HG03457 (cell line): ENCODE data around the gene CYB5B.
"Not testable (repeated sequence)": the region's sequence is repeated elsewhere in the genome, so short reads cannot be mapped to it uniquely, and the experiment has no call there.

Source experiments
- ATAC-seq: cut with Tn5 transposase; IDR thresholded peaks from one replicate; pipeline ENCODE4 v1.9.1; 2021; ENCODE audit warnings: moderate number of reproducible peaks; ENCODE audit not compliant: unreplicated experiment

CYB5B gene

DNA sequence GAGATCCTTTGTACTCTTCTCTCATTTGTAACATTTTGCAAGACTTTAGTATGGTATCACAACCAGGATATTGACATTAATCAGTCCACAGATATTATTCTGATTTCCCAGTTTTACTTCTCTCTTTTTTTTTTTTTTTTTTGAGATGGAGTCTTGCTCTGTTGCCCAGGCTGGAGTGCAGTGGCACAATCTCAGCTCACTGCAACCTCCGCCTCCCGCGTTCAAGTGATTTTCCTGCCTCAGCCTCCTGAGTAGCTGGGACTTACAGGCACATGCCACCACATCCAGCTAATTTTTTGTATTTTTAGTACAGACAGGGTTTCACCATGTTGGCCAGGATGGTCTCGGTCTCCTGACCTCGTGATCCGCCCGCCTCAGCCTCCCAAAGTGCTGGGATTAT is 16.6 kb downstream of the CYB5B start:
- not testable (repeated sequence) for ATAC-seq

DNA sequence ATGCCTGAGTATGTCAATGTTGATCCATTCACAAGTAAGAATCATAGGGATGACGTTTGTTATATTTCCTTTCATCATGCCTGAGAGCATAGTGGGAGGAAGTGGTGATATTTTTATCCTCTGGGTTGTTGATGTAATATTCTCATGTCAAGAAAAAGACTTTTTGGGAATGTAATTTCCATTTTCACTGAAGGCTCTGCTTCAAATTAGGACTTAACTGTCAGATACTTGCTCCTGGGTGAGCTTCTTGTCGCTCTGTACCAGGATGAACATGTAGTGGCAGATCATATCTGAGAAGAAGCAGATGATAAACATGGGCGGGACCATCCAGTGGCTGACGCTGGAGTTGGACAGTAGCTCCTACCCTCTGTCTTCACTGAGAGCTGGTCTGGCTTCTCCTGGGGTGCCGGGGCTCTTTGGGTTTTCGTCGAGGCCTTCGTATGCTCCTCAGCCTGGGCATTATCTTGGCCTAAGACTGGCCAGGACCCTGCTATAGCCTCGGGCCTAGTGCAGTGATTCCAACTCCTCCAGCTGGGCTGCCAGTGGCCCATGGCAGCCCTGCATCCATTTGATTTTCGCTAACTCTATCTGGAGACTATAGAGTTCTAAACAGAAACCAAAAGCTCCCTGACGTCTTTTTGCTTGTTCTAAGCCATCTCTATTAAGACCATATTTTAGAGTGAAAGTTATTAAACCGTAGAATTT is 19.7 kb downstream of the CYB5B start:
- ATAC-seq, result no peak

DNA sequence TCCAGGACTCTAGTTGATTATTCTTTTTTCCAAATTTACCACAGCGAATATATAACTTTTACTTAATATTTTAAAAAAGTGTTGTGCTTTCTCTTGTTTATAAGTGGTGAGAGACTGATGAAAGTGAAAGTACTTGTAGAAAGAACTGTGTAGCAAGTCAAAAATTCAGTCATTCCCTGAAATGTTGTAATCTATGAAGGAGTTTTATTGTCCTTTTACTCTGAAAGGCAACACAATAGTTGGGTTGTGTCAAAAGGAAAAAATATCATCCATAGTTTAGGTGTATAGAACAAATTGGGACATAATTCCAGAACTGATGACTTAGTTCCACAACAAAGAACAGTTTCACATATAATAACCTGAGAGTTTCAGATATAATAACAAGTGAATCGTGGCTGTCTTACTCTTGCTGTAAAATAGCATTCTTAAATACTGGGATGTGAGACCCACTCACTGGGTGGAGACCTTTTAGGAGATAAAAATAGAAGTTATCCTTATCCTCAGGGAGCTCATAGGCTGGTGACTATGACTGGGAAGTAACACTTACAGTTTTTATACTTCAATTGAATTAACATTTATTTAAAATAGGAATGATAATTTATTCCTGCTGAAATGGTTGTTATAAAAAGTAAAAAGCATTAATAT is 20.6 kb downstream of the CYB5B start:
- ATAC-seq, result no peak

DNA sequence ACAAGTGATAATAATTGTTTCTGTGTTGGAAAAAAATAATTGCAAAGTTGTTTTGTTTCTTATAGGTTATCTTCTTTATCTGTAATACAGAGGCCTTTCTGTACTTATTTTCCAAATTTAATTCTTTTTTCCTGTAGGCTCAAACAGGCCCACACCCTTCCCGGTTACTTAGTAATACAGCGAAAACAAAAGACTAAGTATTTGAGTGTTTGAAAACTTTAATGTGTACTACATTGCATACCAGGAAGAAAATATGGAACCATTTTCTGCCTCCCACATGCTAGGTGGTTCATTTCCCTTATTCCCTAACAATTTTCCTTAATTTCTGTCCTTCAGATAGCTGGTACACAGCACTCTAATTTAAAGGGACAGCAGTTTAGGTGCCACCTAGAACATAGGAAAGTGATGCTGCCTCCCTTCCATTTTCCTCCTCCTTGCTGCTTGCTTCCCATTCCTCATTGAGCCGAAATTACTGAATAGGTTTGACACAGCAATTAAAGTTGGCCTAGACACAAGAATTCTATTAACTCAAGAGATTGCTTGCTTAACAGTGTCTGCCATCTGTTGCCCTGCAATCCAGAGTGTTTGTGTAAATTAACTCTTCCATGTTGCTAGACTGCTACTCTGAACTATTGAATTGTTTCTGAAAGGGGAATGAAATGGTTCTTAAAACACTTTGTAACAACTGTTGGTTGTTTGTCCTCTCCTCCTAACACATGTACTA is 24.2 kb downstream of the CYB5B start:
- no peak for ATAC-seq

GRCh38 chr16:69451166-69451565 is 26.7 kb downstream of the CYB5B start:
- ATAC-seq, result no peak

- ATAC-seq, result no peak
Observed at GRCh38 chr16:69453936-69454335, 29.5 kb downstream of the CYB5B start.

- ATAC-seq, result no peak
Observed at GRCh38 chr16:69463876-69464275, 39.5 kb downstream of the CYB5B start.

DNA sequence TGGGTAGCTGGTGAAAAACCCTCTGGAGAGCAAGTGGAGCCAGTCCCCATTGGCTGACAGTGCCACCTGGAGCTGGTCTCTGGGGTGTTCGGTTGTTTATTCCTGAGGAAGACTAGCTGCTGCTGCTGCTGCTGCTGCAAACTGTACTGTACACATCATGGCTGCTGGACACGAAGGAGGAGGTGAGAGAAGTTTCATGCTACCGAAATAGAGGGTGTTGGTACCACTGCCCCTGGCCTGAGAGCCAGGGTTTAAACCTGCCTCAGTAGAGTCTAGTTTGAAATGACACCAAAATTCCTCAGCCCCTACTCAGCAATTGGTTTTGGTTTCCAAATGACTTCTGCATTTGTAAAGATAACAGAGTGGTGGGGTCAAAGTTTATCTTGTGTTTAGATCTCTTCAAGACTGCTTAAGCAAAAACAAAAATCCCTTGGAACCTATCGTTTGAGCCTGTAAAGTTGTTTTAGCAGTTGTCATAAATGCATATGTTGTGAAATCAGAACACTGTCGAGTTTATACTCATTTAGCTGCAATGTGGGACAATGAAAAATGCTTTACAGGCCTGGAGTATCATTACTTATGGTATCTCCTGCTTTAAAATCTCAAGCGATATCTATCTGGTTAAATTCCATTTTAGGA is 40.8 kb downstream of the CYB5B start:
- ATAC-seq, result no peak

DNA sequence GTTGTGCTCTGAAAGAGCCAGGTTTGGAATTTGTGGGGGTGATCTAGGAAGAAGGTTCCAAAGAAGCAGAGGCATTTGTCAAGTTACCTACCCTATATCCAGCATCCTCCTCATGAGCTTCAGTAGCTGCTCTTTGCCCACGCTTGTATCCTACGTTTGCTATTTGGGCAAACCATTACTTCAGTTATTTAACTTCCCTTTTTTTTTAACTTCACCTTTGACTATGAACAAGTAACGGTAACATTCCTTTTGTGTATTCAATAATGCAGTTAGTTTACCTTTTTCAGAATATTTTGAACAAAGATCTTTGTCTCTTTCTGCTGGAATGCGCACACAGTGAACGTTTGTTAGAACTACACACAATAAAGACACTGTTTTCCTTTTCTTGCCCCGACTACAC is 41.5 kb downstream of the CYB5B start:
- ATAC-seq, result no peak

DNA sequence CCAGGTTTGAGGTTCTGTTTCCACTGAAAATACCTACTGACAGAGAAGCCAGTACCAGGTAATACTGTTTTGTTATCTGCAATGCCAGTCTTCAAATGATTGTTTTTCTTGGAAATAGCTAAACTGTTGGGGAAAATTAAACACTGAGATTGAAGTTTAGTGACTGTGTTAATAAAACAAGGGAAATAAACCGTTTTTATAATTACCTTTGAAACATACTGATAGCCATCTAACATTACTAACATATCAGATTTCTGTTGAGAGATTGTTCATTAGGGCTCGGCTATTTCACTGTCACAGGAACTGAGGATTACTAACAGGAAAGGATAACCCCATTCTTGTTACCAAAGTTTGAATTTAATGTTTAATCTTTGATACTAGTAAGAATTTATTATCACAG is 42.1 kb downstream of the CYB5B start:
- ATAC-seq, result no peak

- ATAC-seq, result no peak
Observed at GRCh38 chr16:69467080-69467479, 42.7 kb downstream of the CYB5B start.

- no peak for ATAC-seq
Observed at GRCh38 chr16:69467531-69468204, 43.2 kb downstream of the CYB5B start.

GRCh38 chr16:69469807-69470561 is 45.6 kb downstream of the CYB5B start:
- peak; percentile 55 for ATAC-seq

DNA sequence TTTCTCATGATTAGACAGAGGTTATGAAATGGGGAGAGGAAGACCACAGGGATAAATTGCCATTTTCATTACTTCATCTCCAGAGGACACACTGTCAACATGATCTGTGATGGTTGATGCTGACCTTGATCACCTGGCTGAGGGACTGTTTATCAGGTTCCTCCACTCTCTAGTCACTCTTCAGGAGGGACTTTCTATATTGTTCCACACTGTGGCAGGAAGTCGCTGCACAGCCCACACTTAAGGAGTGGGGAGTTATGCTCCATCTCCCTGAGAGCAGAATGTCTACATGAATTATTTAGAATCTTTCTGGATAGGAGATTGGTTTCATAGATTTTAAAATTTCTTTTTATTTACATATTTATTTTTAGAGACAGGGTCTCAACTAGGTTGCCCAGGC is 46.7 kb downstream of the CYB5B start:
- ATAC-seq, result no peak

GRCh38 chr16:69474408-69474807 is 50.0 kb downstream of the CYB5B start:
- no peak for ATAC-seq

DNA sequence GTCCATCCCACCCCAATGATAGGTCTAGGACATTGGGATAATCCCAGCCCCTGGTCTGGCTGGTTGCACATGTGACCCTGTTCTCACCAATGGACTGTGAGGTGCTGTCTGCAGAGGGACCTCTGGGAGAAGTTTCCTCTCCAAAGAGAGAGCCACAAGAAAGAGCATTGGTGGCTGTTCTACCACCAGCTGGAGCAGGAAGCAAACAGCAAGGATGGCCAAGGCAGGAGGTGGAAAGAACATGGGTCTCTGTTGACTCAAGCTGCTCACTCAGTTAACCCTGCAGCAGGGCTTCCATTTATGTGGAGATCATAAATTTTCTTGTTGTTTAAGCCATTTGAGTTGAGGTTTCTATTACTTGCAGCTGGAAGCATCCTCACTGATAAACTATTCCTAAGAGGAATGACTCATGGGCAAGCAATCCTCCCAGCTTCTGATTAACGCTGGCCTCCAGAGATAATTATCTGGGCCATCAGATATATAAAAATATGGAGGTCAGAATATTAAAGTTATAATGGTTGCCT is 52.6 kb downstream of the CYB5B start:
- ATAC-seq, result no peak

DNA sequence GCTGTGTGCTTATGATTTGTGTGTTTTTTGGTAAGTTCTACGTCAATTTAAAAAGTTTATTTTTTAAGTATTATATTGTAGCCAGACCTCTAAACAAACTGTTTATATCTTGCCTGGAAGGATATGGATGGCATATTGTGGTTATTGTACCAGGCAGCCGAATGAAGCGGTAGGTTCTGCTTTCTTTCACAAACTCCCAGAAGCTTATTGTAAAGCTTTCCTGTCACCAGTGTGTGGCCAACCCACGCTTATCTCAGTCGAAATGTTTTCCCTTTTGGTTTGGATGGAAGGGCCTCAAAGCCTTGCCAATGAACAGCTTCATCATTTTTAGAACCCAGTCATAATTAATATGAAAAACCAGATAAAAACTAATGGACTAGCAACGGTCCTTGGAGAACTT is 53.1 kb downstream of the CYB5B start:
- ATAC-seq, result no peak

DNA sequence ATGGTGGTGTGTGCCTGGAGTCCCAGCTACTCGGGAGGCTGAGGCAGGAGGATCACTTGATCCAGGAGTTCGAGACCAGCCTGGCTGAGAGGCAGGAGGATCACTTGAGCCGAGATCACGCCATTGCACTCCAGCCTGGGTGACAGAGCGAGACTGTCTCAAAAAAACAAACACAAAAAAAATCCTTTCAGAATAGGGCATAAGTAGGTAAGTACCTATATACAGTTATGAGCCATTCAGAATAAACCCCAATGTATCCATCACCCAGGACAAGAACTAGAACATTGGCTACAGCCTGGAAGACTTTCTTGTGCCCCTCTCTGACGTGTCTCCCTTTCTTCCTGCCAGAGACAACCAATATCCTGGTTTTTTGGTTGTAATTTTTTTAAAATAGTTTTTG is 54.3 kb downstream of the CYB5B start:
- ATAC-seq, result no peak

DNA sequence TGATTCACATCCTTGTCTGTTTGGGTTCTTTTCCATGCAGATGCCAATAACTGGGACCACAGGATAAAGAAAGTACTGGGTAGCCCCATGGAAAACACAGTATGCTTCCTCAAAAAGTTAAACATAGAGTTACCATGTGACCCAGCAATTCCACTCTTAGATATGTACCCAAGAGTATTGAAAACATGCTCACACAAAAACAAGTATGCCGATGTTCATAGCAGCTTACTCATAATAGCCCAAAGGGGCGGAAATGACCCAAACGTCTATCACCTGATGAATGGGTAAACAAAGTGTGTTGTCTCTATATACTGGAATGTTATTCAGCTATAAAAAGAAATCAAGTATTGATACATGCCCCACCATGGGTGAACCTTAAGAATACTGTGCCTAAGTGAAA is 55.4 kb downstream of the CYB5B start:
- no peak for ATAC-seq

DNA sequence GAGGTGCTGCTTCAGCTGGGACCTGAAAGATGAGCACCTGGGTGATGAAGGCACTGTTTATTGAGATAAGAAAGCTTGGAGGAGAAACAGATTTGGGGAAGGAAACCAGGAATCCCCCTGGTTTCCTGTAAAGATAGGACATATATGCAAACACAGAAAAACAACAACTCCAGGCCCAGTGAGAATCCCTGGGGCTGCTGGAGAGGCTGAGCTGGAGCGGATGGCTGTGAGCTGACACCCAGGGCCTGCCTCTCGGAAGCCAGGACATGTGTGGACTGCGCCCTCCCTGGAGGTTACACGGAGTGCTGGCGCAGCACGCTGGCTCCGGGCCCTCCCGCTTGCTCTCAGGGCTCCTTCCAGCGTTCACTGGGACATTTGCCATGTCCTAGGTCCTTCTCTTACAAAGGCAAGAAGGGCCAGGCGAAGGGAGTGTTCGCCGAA is 57.5 kb downstream of the CYB5B start:
- no peak for ATAC-seq
